ENCODE measurements around the gene TMPRSS2. TPM values are rescaled to one million over a fixed set of nuclear protein-coding genes. Genes with fewer than 3 reads are reported as not detected.

TMPRSS2 gene
- total and polyA plus RNA-seq, 2 donors (not counting 3 experiments of a cell fraction or from before 2014, with no cell fraction given) = not detected

DNA sequence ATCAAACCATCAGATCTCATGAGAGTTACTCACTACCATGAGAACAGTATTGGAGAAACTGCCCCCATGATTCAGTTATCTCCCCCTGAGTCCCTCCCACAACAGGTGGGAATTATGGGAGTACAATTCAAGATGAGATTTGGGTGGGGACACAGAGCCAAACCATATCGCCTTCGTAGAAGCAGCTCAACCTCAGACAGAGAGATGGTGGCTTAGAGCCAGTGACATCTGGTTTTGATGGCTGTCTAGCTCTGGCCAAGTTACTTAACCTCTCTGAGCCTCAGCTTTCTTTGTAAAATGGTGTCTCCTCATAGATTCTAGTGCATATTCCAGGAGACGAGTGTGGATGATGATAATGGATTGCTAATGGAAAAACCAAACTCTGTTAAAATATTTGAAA lies 54.8 kb downstream of the TMPRSS2 start:
- Histone ChIP-seq H3K79me2 (ENCODE audit: control insufficient read depth, insufficient read depth, low read length) (no peaks in the 10 kb centered on the region), H3K27me3 (ENCODE audit: control insufficient read depth in 2 of 2, insufficient read depth in 2 of 2, low read length in 2 of 2) (no peaks in the 10 kb centered on the region), H4K20me1 (replicated peaks; ENCODE audit: control insufficient read depth, extremely low read depth, insufficient read depth, low read length) (no peaks in the 10 kb centered on the region), H3K9ac (replicated peaks; ENCODE audit: extremely low read depth, insufficient read depth, low read length) (no peak overlapping the region), H3K4me1 (ENCODE audit: control insufficient read depth, extremely low read depth, insufficient read depth, low read length) (no peaks in the 10 kb centered on the region), H3K4me3 (replicated peaks in 1 of 3; ENCODE audit: insufficient read depth in 1 of 3, low read depth in 1 of 3, low read length in 3 of 3) (no peak overlapping the region), H3K4me2 (ENCODE audit: insufficient read depth, low read length) (no peak overlapping the region), H3K9me3 (replicated peaks; ENCODE audit: control insufficient read depth, insufficient read depth, low read length) (no peaks in the 10 kb centered on the region), H2AFZ (ENCODE audit: low read depth, low read length) (no peak overlapping the region), H3K9me1 (replicated peaks; ENCODE audit: control insufficient read depth, extremely low read depth, insufficient read depth, low read length) (no peaks in the 10 kb centered on the region), H3K36me3 (ENCODE audit: control insufficient read depth in 2 of 2, extremely low read depth in 1 of 2, insufficient read depth in 2 of 2, low read length in 2 of 2) (no peaks in the 10 kb centered on the region), H3K27ac (ENCODE audit: insufficient read depth, low read depth, low read length) (no peak overlapping the region)
- dilution Hi-C loops (cut with MboI; ENCODE audit: extremely low pct_ligation_motif_present, low sequenced_read_pairs) = no loop called here
- no TSS peak for BruUV-seq (replicated peaks)
- POLR2A ChIA-PET = no interaction called here
- no peak for DNase-seq (ENCODE audit: low read depth, low spot score)
- TF ChIP-seq EZH2 (IDR thresholded peaks at IDR 0.05; ENCODE audit: borderline replicate concordance, low read depth, low read length, severe bottlenecking) (no peak), FOS (IDR thresholded peaks at IDR 0.05; ENCODE audit: borderline replicate concordance, insufficient read depth, low read length) (no peak), MYC (IDR thresholded peaks at IDR 0.05; ENCODE audit: low read depth, low read length) (no peak), POLR2A (IDR thresholded peaks at IDR 0.05; ENCODE audit: low read depth, low read length) (no peak), GATA2 (IDR thresholded peaks at IDR 0.05; ENCODE audit: insufficient read depth, insufficient read length, low read depth, low read length) (no peak)
- TF ChIP-seq, protein P1, sequence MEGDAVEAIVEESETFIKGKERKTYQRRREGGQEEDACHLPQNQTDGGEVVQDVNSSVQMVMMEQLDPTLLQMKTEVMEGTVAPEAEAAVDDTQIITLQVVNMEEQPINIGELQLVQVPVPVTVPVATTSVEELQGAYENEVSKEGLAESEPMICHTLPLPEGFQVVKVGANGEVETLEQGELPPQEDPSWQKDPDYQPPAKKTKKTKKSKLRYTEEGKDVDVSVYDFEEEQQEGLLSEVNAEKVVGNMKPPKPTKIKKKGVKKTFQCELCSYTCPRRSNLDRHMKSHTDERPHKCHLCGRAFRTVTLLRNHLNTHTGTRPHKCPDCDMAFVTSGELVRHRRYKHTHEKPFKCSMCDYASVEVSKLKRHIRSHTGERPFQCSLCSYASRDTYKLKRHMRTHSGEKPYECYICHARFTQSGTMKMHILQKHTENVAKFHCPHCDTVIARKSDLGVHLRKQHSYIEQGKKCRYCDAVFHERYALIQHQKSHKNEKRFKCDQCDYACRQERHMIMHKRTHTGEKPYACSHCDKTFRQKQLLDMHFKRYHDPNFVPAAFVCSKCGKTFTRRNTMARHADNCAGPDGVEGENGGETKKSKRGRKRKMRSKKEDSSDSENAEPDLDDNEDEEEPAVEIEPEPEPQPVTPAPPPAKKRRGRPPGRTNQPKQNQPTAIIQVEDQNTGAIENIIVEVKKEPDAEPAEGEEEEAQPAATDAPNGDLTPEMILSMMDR (IDR thresholded peaks at IDR 0.05; ENCODE audit: extremely low read depth in 1 of 2, insufficient read depth in 1 of 2, low read depth in 1 of 2, low read length in 2 of 2) = no peak
- FAIRE-seq = no peak
- CTCF ChIA-PET = interaction anchor here (3.2 kb wide), 1 partner anchor 170 kb away, joined by 13 read pairs; no protein-coding TSS in a partner anchor
- intact Hi-C loops (cut with micrococcal nuclease) = no loop called here

Measured in endothelial cell of umbilical vein (primary cell).